Measurements from ENCODE around the gene SMARCD2.
"Not testable (repeated sequence)": the region's sequence is repeated elsewhere in the genome, so short reads cannot be mapped to it uniquely, and the experiment has no call there.

Gene SMARCD2

DNA sequence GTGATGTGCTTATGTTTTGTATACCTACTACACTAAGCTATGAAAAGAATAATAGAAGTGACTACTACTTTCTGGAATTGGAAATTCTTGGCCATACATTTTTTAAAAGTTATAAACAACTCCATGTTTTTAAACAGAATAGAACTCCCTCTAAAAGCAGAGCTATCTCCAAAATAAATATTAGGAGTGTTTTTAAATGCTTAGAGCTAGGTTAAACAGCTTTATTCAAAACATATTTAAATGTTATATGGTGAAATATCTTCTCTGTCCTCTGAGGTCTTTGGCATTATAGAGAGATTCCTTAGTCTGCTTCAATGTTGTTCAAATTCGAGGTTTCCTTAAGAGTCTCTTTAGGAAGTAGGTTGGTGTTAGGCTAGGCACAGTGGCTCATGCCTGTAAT, 38.2 kb downstream of the SMARCD2 start:
- DNase-seq (ENCODE audit: low read depth in 2 of 2) = no peak

DNA sequence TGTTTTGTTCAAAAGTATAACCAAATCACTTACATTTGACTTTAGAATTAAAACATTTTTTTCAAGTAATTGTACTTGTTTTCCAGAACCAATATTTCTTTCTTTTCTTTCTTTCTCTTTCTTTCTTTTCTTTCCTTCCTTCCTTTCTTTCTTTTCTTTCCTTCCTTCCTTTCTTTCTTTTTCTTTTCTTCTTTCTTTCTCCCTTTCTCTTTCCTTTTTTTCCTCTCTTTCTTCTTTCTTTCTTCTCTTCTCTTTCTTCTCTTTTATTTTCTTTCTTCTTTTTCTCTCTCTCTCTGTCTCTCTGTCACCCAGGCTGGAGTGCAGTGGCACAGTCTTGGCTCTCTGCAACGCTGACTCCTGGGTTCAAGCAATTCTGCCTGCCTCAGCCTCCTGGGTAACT, 41.7 kb downstream of the SMARCD2 start:
- DNase-seq (ENCODE audit: low read depth in 2 of 2) = no peak

DNA sequence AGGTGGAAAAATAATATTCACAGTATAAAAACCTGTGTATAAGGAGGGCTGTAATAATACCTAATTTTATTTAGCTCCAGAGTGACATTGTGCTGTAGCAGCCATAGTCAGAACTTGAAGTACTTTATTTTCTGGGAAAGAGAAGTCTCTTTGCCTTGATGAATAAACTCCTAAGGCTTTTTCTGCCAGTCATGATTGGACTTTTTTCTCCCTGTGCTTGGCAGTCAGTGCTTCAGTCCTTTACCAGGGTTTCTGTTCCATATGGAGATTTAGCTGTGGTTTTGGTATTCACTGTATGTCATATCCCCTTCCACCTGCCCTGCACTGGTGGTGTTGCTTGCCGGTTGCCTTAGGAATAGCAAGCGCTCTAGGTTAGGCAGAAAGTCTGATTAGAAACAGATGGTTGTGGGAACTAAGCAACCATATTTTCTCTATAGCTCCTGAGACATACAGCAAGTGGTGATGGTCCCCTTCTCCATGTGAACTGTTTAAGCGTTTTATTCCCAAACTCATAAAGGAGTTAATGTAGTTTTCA, 43.8 kb downstream of the SMARCD2 start:
- no peak for DNase-seq (ENCODE audit: low read depth in 2 of 2)

DNA sequence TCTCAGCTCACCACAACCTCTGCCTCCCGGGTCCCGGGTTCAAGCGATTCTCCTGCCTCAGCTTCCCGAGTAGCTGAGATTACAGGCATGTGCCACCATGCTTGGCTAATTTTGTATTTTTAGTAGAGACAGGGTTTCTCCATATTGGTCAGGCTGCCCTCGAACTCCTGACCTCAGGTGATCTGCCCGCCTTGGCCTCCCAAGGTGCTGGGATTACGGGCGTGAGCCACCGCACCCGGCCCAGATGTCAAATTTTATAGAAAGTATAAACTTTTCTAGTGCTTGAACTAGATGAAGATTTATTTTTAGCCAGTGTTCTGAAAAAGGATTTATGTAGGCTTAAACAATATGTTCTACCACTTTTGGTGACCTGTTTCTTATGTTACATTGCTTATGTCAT, 46.1 kb downstream of the SMARCD2 start:
- DNase-seq (ENCODE audit: low read depth in 2 of 2) = not testable (repeated sequence)

DNA sequence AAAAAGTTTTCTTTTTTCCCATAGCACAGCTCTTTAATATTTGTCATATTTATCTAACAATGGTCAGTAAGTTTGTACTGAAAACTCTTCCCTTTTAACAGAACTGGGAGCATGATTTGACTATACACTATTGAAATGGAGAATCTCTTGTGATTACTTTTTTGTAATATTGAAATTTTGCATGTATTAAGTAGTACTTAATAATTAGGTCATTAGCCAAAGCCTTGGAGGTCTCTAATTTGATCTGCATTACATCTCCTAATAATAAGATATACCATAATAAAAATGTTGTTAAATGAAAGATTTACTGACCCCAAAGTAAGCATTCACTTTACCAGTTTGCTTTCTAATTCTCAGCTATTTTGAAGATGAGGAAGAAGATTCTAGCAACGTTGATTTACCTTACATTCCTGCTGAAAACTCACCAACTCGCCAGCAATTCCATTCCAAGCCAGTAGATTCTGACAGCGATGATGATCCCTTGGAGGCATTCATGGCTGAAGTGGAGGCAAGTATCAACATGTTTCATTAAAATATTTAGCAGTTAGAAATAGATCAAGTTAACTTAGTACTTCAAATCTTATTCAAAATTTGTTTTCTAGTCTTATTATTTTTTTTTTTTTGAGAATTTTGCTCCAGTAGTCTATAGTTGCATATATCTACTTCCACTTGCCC, 50.3 kb downstream of the SMARCD2 start:
- DNase-seq (ENCODE audit: low read depth in 2 of 2) = no peak

DNA sequence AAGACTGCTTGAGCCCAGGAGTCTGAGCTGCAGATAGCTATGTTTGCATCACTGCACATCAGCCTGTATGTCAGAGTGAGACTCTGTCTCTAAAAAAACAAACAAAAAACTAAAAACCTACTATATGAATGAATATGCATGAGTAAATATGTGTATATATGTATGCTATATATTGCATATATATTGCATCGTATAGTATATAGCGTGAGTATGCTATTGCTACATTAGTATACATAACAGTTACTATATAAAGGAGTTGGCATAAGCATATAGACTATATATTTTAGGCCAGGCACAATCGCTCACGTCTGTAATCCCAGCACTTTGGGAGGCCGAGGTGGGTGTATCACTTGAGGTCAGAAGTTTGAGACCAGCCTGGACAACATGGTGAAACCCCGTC, 52.4 kb downstream of the SMARCD2 start:
- no peak for DNase-seq (ENCODE audit: low read depth in 2 of 2)

DNA sequence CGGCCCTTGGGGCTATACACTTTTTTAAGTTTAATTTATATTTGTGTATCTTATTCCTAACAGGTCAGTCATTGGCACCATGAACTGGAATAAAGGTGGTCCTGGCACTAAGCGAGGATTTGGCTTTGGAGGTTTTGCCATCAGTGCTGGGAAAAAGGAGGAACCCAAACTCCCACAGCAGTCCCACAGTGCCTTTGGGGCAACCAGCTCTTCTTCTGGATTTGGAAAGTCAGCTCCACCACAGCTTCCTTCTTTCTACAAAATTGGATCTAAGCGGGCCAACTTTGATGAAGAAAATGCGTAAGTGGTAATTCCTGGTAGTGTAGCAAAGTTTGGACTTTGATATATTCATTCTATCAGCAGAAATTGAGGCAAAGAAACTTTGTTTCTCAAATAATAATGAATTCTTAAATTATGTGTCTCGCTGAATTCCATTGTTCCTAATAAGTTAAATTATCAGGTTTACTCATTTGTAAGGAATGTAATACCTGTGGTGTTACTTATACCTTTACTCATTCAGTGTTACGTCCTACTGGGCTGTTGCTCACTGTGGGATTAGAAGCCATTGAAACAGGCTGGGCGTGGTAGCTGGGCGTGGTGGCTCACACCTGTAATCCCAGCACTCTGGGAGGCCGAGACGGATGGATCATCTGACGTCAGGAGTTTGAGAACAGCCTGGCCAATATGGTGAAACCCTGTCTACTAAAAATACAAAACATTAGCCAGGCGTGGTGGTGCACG, 55.3 kb downstream of the SMARCD2 start:
- no peak for DNase-seq (ENCODE audit: low read depth in 2 of 2)

DNA sequence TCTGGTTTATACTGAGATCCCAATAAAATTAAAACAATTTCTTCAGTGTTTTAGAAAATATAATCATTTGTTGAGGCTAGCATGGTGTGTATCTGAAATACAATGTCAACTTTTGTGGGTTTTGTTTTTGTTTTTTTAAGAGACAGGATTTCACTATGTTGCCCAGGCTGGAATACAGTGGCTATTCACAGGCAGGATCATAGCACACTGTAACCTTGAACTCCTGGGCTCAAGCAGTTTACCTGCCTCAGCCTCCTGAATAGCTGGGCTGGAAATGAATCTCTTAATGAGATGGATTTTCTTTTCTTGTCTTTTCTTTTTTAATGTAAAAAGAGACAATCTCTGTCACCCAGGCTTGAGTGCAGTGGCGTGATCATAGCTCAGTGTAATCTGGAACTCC, 56.4 kb downstream of the SMARCD2 start:
- DNase-seq (ENCODE audit: low read depth in 2 of 2) = no peak

DNA sequence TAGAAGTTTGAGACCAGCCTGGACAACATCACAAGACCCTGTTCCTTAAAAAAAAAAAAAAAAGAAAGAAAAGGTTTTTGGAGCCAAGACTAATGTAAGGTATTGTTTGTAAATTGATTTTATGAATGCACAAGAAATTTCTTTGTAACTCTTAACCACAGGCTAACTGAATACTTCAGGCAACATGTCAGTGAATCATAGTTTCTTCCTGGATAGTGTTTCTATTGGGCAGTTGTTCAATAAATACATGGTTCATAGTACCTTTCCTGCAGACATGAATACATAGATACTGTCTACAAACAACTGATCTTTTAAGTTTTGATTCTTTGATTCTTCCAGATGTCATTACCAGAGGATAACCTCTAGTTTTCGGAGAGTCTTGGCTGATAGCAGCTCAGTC, 56.9 kb downstream of the SMARCD2 start:
- no peak for DNase-seq (ENCODE audit: low read depth in 2 of 2)

DNA sequence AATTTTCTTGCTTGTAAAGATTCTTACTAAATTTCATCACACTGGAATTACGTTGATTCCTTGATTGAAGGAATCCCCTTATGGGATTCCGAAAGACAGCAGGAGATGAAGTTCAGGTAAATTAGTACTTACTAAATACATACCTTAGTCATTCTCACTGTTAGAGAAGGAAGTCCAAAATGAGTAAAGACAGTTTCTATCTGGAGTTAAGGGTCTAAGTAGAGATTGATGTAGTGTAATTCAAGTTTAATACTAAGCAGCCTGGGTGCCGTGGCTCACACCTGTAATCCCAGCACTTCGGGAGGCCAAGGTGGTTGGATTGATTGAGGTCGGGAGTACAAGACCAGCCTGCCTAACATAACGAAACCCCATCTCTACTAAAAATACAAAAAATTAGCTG, 59.0 kb downstream of the SMARCD2 start:
- no peak for DNase-seq (ENCODE audit: low read depth in 2 of 2)
